ENCODE data around the gene TMEM50B. TPM values are rescaled to one million over a fixed set of nuclear protein-coding genes. Genes with fewer than 3 reads are reported as not detected.
A peak's percentile ranks its signal among the peaks of the same experiment; 100 is the strongest.
"Not testable (repeated sequence)": the region's sequence is repeated elsewhere in the genome, so short reads cannot be mapped to it uniquely, and the experiment has no call there.

Gene TMEM50B
- total and polyA plus RNA-seq, 4 experiments from 2014 or later = 49.2 to 112 (median 88.3) TPM

DNA sequence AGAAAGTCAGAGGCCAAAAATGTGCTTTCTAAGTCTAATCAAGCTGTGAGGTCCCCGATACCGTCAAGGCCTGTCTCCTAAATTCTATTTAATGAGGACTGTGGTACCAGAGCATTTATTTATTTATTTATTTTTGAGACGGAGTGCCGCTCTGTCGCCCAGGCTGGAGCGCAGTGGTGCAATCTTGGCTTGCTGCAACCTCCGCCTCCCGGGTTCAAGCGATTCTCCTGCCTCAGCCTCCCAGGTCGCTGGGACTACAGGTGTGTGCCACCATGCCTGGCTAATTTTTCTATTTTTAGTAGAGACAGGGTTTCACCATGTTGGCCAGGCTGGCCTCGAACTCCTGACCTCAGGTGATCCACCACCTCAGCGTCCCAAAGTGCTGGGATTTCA, 67.3 kb downstream of the TMEM50B start:
- H3K27me3 Mint-ChIP-seq; H3K4me3 Mint-ChIP-seq; H3K9me3 Mint-ChIP-seq; H3K4me3 ChIP-seq (ENCODE audit: low read length in 2 of 2); DNase-seq; H3K36me3 ChIP-seq (ENCODE audit: insufficient read depth, low read length); H3K27ac ChIP-seq (ENCODE audit: low read depth, low read length); POLR2A ChIA-PET (ENCODE audit: partially characterized antibody); intact Hi-C loops (cut with micrococcal nuclease); H3K9me3 ChIP-seq (ENCODE audit: control insufficient read depth in 1 of 2, low read length in 2 of 2); H3K27me3 ChIP-seq (ENCODE audit: insufficient read depth, low read length): not testable (repeated sequence)
- peaks cover 18 to 48% (median 27%) of the 10 kb centered on the region in 4 donors for H3K4me1 Mint-ChIP-seq
- H3K36me3 Mint-ChIP-seq = peaks cover 12 to 14% of the 10 kb centered on the region in 2 donors
- CTCF ChIA-PET (ENCODE audit: partially characterized antibody) = interaction anchor here (1.1 to 2.6 kb wide), 2 partner anchors 9 to 51 kb away, joined by 3 to 12 read pairs; no protein-coding TSS in a partner anchor
- peak overlapping the region in 2 of 7 donors; percentile 23 to 80 for H3K27ac Mint-ChIP-seq
- peaks cover 11% of the 10 kb centered on the region for H3K4me1 ChIP-seq (ENCODE audit: insufficient read depth, low read length)

DNA sequence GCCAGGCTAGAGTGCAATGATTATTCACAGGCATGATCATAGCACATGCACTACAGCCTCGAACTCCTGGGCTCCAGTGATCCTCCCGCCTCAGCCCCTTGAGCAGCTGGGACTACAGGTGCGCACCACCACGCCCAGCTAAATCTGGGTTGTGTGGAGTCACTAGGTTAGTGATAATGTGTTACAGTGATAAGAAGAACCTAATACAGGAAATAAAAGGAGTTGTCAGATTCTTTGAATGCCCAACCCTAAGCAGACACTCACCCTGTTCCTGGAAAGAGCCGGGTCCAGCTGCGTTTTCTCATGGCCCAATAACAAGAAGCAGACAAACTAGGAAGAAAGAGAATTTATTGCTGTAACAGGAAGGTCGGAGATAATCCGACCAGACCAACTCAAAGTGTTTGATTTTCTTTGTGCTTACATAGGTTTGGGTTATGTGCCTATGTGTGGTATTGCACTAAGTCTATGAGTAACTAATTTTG, 67.8 kb downstream of the TMEM50B start:
- H3K27ac Mint-ChIP-seq = peak overlapping the region in 3 of 7 donors; percentile 23 to 68 (median 32)
- intact Hi-C loops (cut with micrococcal nuclease) = no loop called here
- H3K4me3 Mint-ChIP-seq = peak overlapping the region in 2 of 8 donors; percentile 8 to 18
- no peak for DNase-seq
- H3K4me1 Mint-ChIP-seq = peaks cover 23 to 53% (median 30%) of the 10 kb centered on the region in 4 donors
- H3K27me3 Mint-ChIP-seq = no peaks in the 10 kb centered on the region
- Histone ChIP-seq H3K9me3 (ENCODE audit: control insufficient read depth in 1 of 2, low read length in 2 of 2) (no peaks in the 10 kb centered on the region), H3K4me1 (ENCODE audit: insufficient read depth, low read length) (peaks cover 11% of the 10 kb centered on the region), H3K27ac (ENCODE audit: low read depth, low read length) (no peak overlapping the region), H3K36me3 (ENCODE audit: insufficient read depth, low read length) (no peaks in the 10 kb centered on the region), H3K4me3 (ENCODE audit: low read length in 2 of 2) (no peak overlapping the region), H3K27me3 (ENCODE audit: insufficient read depth, low read length) (no peaks in the 10 kb centered on the region)
- no peaks in the 10 kb centered on the region for H3K9me3 Mint-ChIP-seq
- peaks cover 12 to 14% of the 10 kb centered on the region in 2 donors for H3K36me3 Mint-ChIP-seq
- CTCF ChIA-PET (ENCODE audit: partially characterized antibody) = interaction anchor here (2.6 kb wide), 1 partner anchor 50 kb away, joined by 12 read pairs; no protein-coding TSS in a partner anchor
- POLR2A ChIA-PET (ENCODE audit: partially characterized antibody) = no interaction called here

- no peaks in the 10 kb centered on the region for H3K9me3 ChIP-seq (ENCODE audit: control insufficient read depth in 1 of 2, low read length in 2 of 2)
- ChIA-PET POLR2A (ENCODE audit: partially characterized antibody) (interaction anchor here (1.0 to 2.4 kb wide), 4 partner anchors 21 to 81 kb away, joined by 3 to 12 read pairs (median 8); partner anchors contain the start of gene IFNAR1), CTCF (ENCODE audit: partially characterized antibody) (interaction anchor here (1.4 to 3.2 kb wide), 3 partner anchors 37 to 46 kb away, joined by 3 to 15 read pairs (median 6); no protein-coding TSS in a partner anchor)
- Mint-ChIP-seq H3K36me3 (peaks cover 3% of the 10 kb centered on the region in 2 donors), H3K4me1 (peaks cover 19 to 53% (median 37%) of the 10 kb centered on the region in 4 donors), H3K27me3 (peaks cover 0 to 2% of the 10 kb centered on the region in 2 donors), H3K27ac (peak overlapping the region in 1 of 7 donors; percentile 25), H3K9me3 (no peaks in the 10 kb centered on the region), H3K4me3 (peak overlapping the region in 5 of 8 donors; percentile 17 to 94 (median 45))
- no peak overlapping the region for H3K27ac ChIP-seq (ENCODE audit: low read depth, low read length)
- H3K36me3 ChIP-seq (ENCODE audit: insufficient read depth, low read length) = no peaks in the 10 kb centered on the region
- H3K27me3 ChIP-seq (ENCODE audit: insufficient read depth, low read length) = no peaks in the 10 kb centered on the region
- intact Hi-C loops (cut with micrococcal nuclease) = no loop called here
- H3K4me1 ChIP-seq (ENCODE audit: insufficient read depth, low read length) = peaks cover 31% of the 10 kb centered on the region
- H3K4me3 ChIP-seq (ENCODE audit: low read length in 2 of 2) = no peak overlapping the region
- no peak for DNase-seq
These were observed 73.3 kb downstream of the TMEM50B start for GRCh38 chr21:33406493-33406892.

DNA sequence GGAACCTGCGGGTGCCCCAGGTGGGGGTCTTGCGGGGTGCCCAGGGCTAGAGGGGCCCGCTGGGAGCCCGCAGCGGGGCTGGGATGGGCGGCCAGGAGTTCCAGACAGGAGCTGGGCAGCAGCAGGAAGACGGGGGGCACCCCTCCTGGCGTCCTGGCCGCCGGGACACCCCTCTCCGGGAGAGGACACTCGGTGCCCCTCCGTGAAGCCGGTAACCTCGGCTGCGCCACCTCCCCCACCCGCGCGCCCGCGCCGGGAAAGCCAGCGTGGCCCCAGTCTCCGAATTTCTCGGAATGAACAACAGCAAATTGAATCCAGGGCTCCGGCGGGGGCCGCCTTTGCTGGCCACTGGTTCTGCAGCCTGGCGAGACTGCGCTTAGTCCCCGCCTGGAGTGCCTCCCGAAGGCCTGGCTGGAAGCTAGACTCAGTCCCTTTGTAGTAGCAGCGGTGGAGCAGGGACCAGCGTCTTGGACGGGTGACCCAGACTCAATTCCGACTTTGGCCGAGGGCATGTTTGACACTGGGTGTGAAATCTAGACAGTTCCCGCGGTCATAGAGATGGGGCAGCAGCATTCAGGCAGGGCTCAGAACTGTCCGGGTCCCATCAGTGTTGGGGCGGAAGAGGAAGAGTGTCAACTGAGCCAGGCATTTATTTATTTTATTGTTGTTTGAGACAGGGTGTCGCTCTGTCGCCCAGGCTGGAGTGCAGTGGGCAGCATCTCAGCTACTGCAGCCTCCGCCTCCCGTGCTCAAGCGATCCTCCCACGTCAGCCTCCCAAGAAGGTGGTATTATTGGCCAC, 75.8 kb downstream of the TMEM50B start:
- POLR2A ChIA-PET (ENCODE audit: partially characterized antibody) = interaction anchor here (0.7 to 4.5 kb wide), 7 partner anchors 10 to 206 kb away, joined by 3 to 39 read pairs (median 4); partner anchors contain the start of genes IFNAR1 and TMEM50B

DNA sequence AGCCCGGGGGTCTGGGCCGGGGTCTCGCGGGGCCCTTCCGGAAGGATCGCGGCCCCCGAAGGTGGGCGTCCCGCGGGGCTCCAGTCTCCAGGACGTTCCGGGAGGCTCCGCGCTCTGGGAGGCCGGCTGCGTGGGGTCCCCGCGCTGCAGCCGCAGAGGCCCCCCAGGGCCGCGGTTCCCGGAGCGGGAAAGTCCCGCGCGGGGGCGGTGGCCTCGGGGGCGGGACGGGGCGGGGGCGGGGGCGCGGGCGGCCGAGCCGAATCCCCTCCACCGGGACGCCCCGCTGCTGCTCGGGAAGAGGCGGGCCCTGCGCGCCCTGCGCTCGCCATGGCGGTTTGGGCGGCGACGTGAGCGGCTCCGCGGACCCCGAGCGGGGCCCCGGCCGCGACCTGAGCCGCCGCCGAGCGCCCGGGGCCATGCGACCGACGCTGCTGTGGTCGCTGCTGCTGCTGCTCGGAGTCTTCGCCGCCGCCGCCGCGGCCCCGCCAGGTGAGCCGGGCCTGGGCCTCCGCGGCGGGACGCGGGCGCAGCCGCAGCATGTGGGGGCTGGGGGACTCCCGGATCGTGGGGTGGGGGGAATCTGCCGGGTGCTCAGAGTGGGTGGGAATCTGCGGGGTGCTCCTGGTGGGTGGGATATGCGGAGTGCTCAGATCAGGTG, 76.5 kb downstream of the TMEM50B start, which contains the start of gene IFNGR2:
Gene IFNGR2 (plus strand): TSS at position 286 of the 658 bp plus-strand sequence. CDS start 131 bp downstream, at position 417.
- Histone ChIP-seq H3K9me3 (ENCODE audit: control insufficient read depth in 1 of 2, low read length in 2 of 2) (no peaks in the 10 kb centered on the region), H3K27me3 (ENCODE audit: insufficient read depth, low read length) (no peaks in the 10 kb centered on the region), H3K27ac (ENCODE audit: low read depth, low read length) (peak within 1 kb of the TSS; percentile 58), H3K4me1 (ENCODE audit: insufficient read depth, low read length) (peaks cover 31% of the 10 kb centered on the region), H3K4me3 (ENCODE audit: low read length in 2 of 2) (peak within 1 kb of the TSS; percentile 54 to 78), H3K36me3 (ENCODE audit: insufficient read depth, low read length) (no peaks in the 10 kb centered on the region)
- Mint-ChIP-seq H3K9me3 (no peaks in the 10 kb centered on the region), H3K27ac (peak within 1 kb of the TSS; percentile 83 to 98 (median 91)), H3K4me3 (peak within 1 kb of the TSS; percentile 93 to 98 (median 96)), H3K36me3 (peaks cover 0 to 3% of the 10 kb centered on the region in 2 donors), H3K27me3 (peaks cover 0 to 2% of the 10 kb centered on the region in 2 donors), H3K4me1 (peaks cover 18 to 43% (median 28%) of the 10 kb centered on the region in 4 donors)
- POLR2A ChIA-PET (ENCODE audit: partially characterized antibody) = interaction anchor here (1.3 to 4.5 kb wide), 7 partner anchors 9 to 206 kb away, joined by 3 to 39 read pairs (median 8); partner anchors contain the start of gene IFNAR1
- CTCF ChIA-PET (ENCODE audit: partially characterized antibody) = interaction anchor here (2.0 to 3.2 kb wide), 2 partner anchors 42 to 43 kb away, joined by 15 to 20 read pairs; no protein-coding TSS in a partner anchor
- intact Hi-C loops (cut with micrococcal nuclease) = loop anchor here (1.0 to 2.0 kb wide), 2 partner anchors 18 to 42 kb away; no protein-coding TSS in a partner anchor
- DNase-seq = peak in 4 of 5 donors; percentile 31 to 47 (median 40)

More for the DNA sequence above, 75.8 kb downstream of the TMEM50B start:
- DNase-seq = peak in 2 of 5 donors; percentile 17 to 20
- intact Hi-C loops (cut with micrococcal nuclease) = loop anchor here (1.0 to 2.0 kb wide), 2 partner anchors 19 to 43 kb away; no protein-coding TSS in a partner anchor
- peaks cover 31% of the 10 kb centered on the region for H3K4me1 ChIP-seq (ENCODE audit: insufficient read depth, low read length)
- H3K4me3 ChIP-seq (ENCODE audit: low read length in 2 of 2) = peak overlapping the region; percentile 54 to 78
- CTCF ChIA-PET (ENCODE audit: partially characterized antibody) = interaction anchor here (0.7 to 3.2 kb wide), 6 partner anchors 15 to 238 kb away, joined by 3 to 15 read pairs (median 4); no protein-coding TSS in a partner anchor
- H3K4me1 Mint-ChIP-seq = peaks cover 21 to 43% (median 33%) of the 10 kb centered on the region in 4 donors
- no peaks in the 10 kb centered on the region for H3K9me3 ChIP-seq (ENCODE audit: control insufficient read depth in 1 of 2, low read length in 2 of 2)
- peaks cover 3% of the 10 kb centered on the region in 2 donors for H3K36me3 Mint-ChIP-seq
- no peaks in the 10 kb centered on the region for H3K9me3 Mint-ChIP-seq
- no peaks in the 10 kb centered on the region for H3K27me3 ChIP-seq (ENCODE audit: insufficient read depth, low read length)
- H3K27ac ChIP-seq (ENCODE audit: low read depth, low read length) = peak overlapping the region; percentile 58
- peak overlapping the region; percentile 83 to 98 (median 91) for H3K27ac Mint-ChIP-seq
- no peaks in the 10 kb centered on the region for H3K36me3 ChIP-seq (ENCODE audit: insufficient read depth, low read length)
- peak overlapping the region; percentile 93 to 98 (median 96) for H3K4me3 Mint-ChIP-seq
- peaks cover 0 to 2% of the 10 kb centered on the region in 2 donors for H3K27me3 Mint-ChIP-seq
